Fibroblast of lung (primary cell): Measurements from ENCODE around the gene COL26A1.

Source experiments
- EZH2 ChIP-seq: IDR thresholded peaks from 2 replicates; pipeline ENCODE4 v1.5.1; 2012; ENCODE audit warnings: low read length, control low read depth, mild to moderate bottlenecking; ENCODE audit errors: missing control alignments
- TF ChIP-seq, protein P1 (sequence below), 2 donors: IDR thresholded peaks in 1 of 2; conservative IDR thresholded peaks in 1 of 2; 1 replicate in 1 of 2; 2 replicates in 1 of 2; pipeline ENCODE4 v1.5.1; 2011 to 2012; ENCODE audit warnings: low read length in 2 of 2, control low read depth in 1 of 2, inconsistent platforms in 1 of 2, low read depth in 1 of 2, mild to moderate bottlenecking in 1 of 2

DNA sequence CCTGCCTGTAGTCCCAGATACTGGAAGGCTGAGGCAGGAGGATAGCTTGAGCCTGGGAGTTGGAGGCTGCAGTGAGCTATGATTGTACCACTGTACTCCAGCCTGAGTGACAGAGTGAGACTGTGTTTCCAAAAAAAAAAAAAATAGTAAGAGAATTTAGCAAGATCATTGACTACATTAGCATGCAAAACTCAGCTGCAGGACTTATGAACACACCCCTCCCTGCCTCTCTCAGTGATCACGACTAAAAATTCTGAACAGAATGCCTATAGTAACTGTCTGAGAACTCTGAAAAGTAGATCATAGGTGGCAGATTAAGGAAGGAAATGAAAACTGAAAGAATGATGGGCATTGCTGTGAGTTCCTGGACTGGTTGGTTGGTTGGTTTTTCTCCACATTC lies 215.9 kb downstream of the COL26A1 start:
- TF ChIP-seq, protein P1, sequence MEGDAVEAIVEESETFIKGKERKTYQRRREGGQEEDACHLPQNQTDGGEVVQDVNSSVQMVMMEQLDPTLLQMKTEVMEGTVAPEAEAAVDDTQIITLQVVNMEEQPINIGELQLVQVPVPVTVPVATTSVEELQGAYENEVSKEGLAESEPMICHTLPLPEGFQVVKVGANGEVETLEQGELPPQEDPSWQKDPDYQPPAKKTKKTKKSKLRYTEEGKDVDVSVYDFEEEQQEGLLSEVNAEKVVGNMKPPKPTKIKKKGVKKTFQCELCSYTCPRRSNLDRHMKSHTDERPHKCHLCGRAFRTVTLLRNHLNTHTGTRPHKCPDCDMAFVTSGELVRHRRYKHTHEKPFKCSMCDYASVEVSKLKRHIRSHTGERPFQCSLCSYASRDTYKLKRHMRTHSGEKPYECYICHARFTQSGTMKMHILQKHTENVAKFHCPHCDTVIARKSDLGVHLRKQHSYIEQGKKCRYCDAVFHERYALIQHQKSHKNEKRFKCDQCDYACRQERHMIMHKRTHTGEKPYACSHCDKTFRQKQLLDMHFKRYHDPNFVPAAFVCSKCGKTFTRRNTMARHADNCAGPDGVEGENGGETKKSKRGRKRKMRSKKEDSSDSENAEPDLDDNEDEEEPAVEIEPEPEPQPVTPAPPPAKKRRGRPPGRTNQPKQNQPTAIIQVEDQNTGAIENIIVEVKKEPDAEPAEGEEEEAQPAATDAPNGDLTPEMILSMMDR (conservative IDR thresholded peaks at IDR 0.05 in 1 of 2, IDR thresholded peaks at IDR 0.05 in 1 of 2; ENCODE audit: low read depth in 1 of 2, low read length in 2 of 2) = no peak
- no peak for TF ChIP-seq EZH2
